K562 (cell line): Measurements from ENCODE around the gene SEPTIN14. TPM values are rescaled to one million over a fixed set of nuclear protein-coding genes. Genes with fewer than 3 reads are reported as not detected.
"Not testable (repeated sequence)": the region's sequence is repeated elsewhere in the genome, so short reads cannot be mapped to it uniquely, and the experiment has no call there.

ENCODE experiments used
- ATAC-seq: fragments of 200-7000 bp; cut with Tn5 transposase; 3 replicates; pipeline ENCODE4 v1.9.1; 2020; ENCODE audit warnings: moderate library complexity
- BruUV-seq: library from RNA; stranded (reverse); fragments of 400-500 nt; replicated peaks from 2 replicates; lab custom pipeline; 2021; lab: Mats Ljungman, UMichigan
- CTCF ChIA-PET: fragments of 300-600 bp; formaldehyde crosslinking; extraction: SDS; loops from one replicate; lab custom pipeline; 2021; ENCODE audit warnings: low intra/inter-chr PET ratio; lab: Yijun Ruan, JAX
- POLR2A ChIA-PET: fragments of 300-600, 350-650 bp; sonication (Branson Sonifier 250); formaldehyde crosslinking; extraction: SDS; loops from one replicate; lab custom pipeline; 2021; ENCODE audit warnings: antibody characterized with exemption, inconsistent platforms; lab: Yijun Ruan, JAX
- DNase-seq, 4 experiments: peaks; one replicate each; pipeline versions ENCODE4 v3.0.0 to v3.0.0-alpha.2; 2011 to 2018; ENCODE audit warnings: low spot score in 3 of 4, mixed read lengths in 3 of 4; ENCODE audit errors: extremely low read depth in 1 of 4
- FAIRE-seq: peaks from 2 replicates; lab custom pipeline; 2011; peaks lifted over from hg19 to GRCh38; lab: Jason Lieb, UNC
- H2AFZ ChIP-seq: 2 replicates; pipeline ENCODE4 v1.6.0; 2011; ENCODE audit warnings: low read depth, low read length, control low read depth, inconsistent platforms
- H3K27ac ChIP-seq: fragments of 200-600 bp; 3 replicates; pipeline ENCODE4 v1.8.0; 2011; ENCODE audit warnings: low read depth, mild to moderate bottlenecking, control low read depth, inconsistent platforms, low read length, moderate library complexity, mixed read lengths; ENCODE audit errors: extremely low read depth
- H3K27me3 ChIP-seq, 2 experiments: fragments of 300-600 bp in 1 of 2; 2 replicates in 1 of 2; 3 replicates in 1 of 2; pipeline versions ENCODE4 v1.6.0 to v1.8.0; 2011; ENCODE audit warnings: inconsistent platforms in 2 of 2, low read length in 2 of 2, mild to moderate bottlenecking in 1 of 2, mixed read lengths in 1 of 2, moderate library complexity in 1 of 2; ENCODE audit not compliant: control insufficient read depth in 2 of 2, insufficient read depth in 2 of 2
- H3K36me3 ChIP-seq: fragments of 300-600 bp; 3 replicates; pipeline ENCODE4 v1.8.0; 2011; ENCODE audit warnings: mild to moderate bottlenecking, low read length, inconsistent platforms; ENCODE audit not compliant: control insufficient read depth, insufficient read depth
- H3K4me1 ChIP-seq, 2 experiments: fragments of 200-600 bp in 1 of 2; replicated peaks in 1 of 2; 2 replicates in 1 of 2; 3 replicates in 1 of 2; pipeline versions ENCODE4 v1.5.1 to v1.8.0; 2011; ENCODE audit warnings: inconsistent platforms in 2 of 2, low read length in 2 of 2, mild to moderate bottlenecking in 1 of 2, mixed read lengths in 1 of 2, moderate library complexity in 1 of 2; ENCODE audit not compliant: control insufficient read depth in 2 of 2, insufficient read depth in 2 of 2
- H3K4me2 ChIP-seq: 2 replicates; pipeline ENCODE4 v1.6.1; 2011; ENCODE audit warnings: low read length, control low read depth, inconsistent platforms, mixed read lengths; ENCODE audit not compliant: insufficient read depth
- H3K4me3 ChIP-seq: fragments of 200-600 bp; sonication (generic), shearing (Covaris generic); 2 replicates; pipeline ENCODE4 v1.5.1; 2016; ENCODE audit warnings: control low read depth, inconsistent platforms
- H3K79me2 ChIP-seq: fragments of 200-600 bp; 3 replicates; pipeline ENCODE4 v1.8.0; 2011; ENCODE audit warnings: low read length, inconsistent platforms; ENCODE audit not compliant: control insufficient read depth, insufficient read depth
- H3K9ac ChIP-seq, 2 experiments: 2 replicates each; pipeline versions ENCODE4 v1.6.0 to v1.6.1; 2011; ENCODE audit warnings: low read depth in 2 of 2, low read length in 2 of 2, control low read depth in 1 of 2, inconsistent platforms in 1 of 2, mild to moderate bottlenecking in 1 of 2, mixed read lengths in 1 of 2; ENCODE audit not compliant: insufficient read depth in 1 of 2
- H3K9me1 ChIP-seq: one replicate; pipeline ENCODE4 v1.6.0; 2011; ENCODE audit warnings: inconsistent platforms, mild to moderate bottlenecking, low read length, moderate library complexity; ENCODE audit not compliant: control insufficient read depth, insufficient read depth
- H3K9me3 ChIP-seq: replicated peaks from 2 replicates; pipeline ENCODE4 v1.5.1; 2011; ENCODE audit warnings: low read depth, low read length, inconsistent platforms; ENCODE audit not compliant: control insufficient read depth, insufficient read depth
- H4K20me1 ChIP-seq: replicated peaks from 2 replicates; pipeline ENCODE4 v1.6.1; 2011; ENCODE audit warnings: low read length, inconsistent platforms, mixed read lengths; ENCODE audit not compliant: control insufficient read depth, insufficient read depth
- CEBPG ChIP-seq, 3 experiments: fragments of 200-800 bp in 1 of 3; sonication (Bioruptor generic) in 1 of 3; sonication (generic) in 1 of 3; formaldehyde crosslinking in 1 of 3; IDR thresholded peaks in 2 of 3; conservative IDR thresholded peaks in 1 of 3; 2 replicates each; pipeline versions ENCODE4 v1.6.1 to v1.8.0; 2016 to 2022; ENCODE audit warnings: missing compliant biosample characterization in 2 of 3, missing genetic modification characterization in 2 of 3, mild to moderate bottlenecking in 1 of 3, missing genetic modification reagents in 1 of 3
- SAP30 ChIP-seq: fragments of 200-600 bp; sonication (generic); IDR thresholded peaks from 2 replicates; pipeline ENCODE4 v1.6.1; 2012; ENCODE audit warnings: borderline replicate concordance, low read depth, mild to moderate bottlenecking, moderate library complexity, low read length, control low read depth, inconsistent platforms; ENCODE audit not compliant: insufficient read depth, poor library complexity, severe bottlenecking
- ZNF133 ChIP-seq: fragments of 250-450 bp; sonication (Bioruptor Pico); IDR thresholded peaks from 2 replicates; pipeline ENCODE4 v1.4.0; 2020; ENCODE audit warnings: mild to moderate bottlenecking
- WGBS: fragments of 100-300 bp; shearing (Covaris generic); methylation state at CpG from one replicate; pipeline ENCODE4 v1.1.6; 2016; ENCODE audit warnings: low coverage, mixed read lengths; ENCODE audit not compliant: insufficient coverage; ENCODE audit errors: missing lambda C conversion rate; 5-methylcytosine and 5-hydroxymethylcytosine counted together
- in situ Hi-C: fragments of 300-500 bp; cut with MboI; formaldehyde crosslinking; loops from 4 replicates; pipeline ENCODE4 v1.15.0; 2018; ENCODE audit warnings: inconsistent platforms, mixed read lengths
- intact Hi-C: fragments of 100-400 bp; cut with micrococcal nuclease; formaldehyde crosslinking; loops from 2 replicates; pipeline ENCODE4 v1.14.2; 2022
- polyA plus RNA-seq, 8 experiments: library from polyadenylated mRNA; depleted of rRNA in 4 of 8; stranded (reverse) in 5 of 8; unstranded in 3 of 8; fragments of >200 nt; fragmentation: Nextera tagmentation in 2 of 8; fragmentation: Illumina TruSeq in 1 of 8; extraction: Ambion mirVana in 2 of 8; extraction: Trizol in 1 of 8; gene quantifications; 2 replicates each; pipeline versions ENCODE4 v1.2.1 to v1.2.3, GENCODE V29; 2011 to 2014; ENCODE audit warnings: inconsistent platforms in 1 of 8, missing spikeins in 1 of 8
- total RNA-seq, 7 experiments: library from RNA; depleted of rRNA in 6 of 7; stranded (reverse); fragments of >200 nt in 6 of 7; fragmentation: Illumina TruSeq in 2 of 7; extraction: Trizol in 2 of 7; gene quantifications; 2 replicates each; pipeline versions ENCODE4 v1.2.1 to v1.2.3, GENCODE V29; 2011 to 2021; ENCODE audit warnings: low replicate concordance in 1 of 7

The SEPTIN14 gene
- total and polyA plus RNA-seq, 9 of the 15 experiments (the other 6 are each of a cell fraction or from before 2014, with no cell fraction given): 0.04 to 0.10 (median 0.04) TPM; not detected in 1

DNA sequence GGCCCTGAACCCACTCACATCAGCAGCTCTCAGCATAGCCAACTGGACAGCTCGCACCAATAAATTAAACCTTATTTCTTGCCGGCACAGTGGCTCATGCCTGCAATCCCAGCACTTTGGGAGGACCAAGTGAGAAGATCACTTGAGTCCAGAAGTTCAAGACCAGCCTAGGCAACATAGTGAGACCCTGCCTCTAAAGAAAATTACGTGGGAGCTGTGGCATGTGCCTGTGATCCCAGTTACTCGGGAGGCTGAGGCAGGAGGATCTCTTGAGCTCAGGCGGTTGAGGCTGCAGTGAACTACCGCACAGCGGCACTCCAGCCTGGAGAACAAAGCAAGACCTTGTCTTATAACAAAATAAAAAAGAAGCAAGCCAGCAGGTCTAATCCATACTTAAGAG is 75.7 kb downstream of the SEPTIN14 start (continued):
- TF ChIP-seq SAP30 (no peak), ZNF133 (CRISPR knock-in tag) (no peak), CEBPG (CRISPR knock-in tag; IDR thresholded peaks at IDR 0.05) (no peak), CEBPG (tag; conservative IDR thresholded peaks at IDR 0.05 in 1 of 2, IDR thresholded peaks at IDR 0.05 in 1 of 2) (no peak)

DNA sequence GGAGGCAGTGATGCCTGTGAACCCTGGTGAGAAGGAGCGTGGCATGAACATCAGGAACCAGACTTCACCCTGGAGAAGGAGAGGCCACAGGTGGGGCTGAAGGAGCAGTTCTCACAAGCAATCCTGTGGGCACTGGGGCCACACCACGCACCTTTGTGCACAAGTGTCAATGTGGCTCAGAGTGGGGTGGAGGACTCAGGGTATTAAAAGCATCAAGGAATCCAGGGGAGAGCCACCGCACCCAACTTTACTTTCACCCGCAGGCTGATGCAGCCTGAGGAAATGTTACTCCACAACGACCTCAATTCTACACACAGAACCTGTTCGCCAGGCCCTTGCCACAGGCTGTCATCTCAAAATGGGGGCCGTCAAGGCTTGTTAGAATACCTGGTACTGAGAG is 77.1 kb downstream of the SEPTIN14 start:
- FAIRE-seq, CTCF ChIA-PET, H3K9me3 ChIP-seq, H3K9me1 ChIP-seq, H3K79me2 ChIP-seq, DNase-seq, POLR2A ChIA-PET, H4K20me1 ChIP-seq, H3K4me2 ChIP-seq, H3K4me1 ChIP-seq, H2AFZ ChIP-seq, H3K27ac ChIP-seq, H3K9ac ChIP-seq, H3K4me3 ChIP-seq, ATAC-seq, in situ Hi-C loops, BruUV-seq, H3K36me3 ChIP-seq: not testable (repeated sequence)
- WGBS: 0% methylated on average over 6 of the region's 7 CpGs
- peaks cover 0 to 11% of the 10 kb centered on the region in 2 experiments; a peak in 2 of 5 replicates for H3K27me3 ChIP-seq
- intact Hi-C loops: loop anchor here (5.0 kb wide), 1 partner anchor 608 kb away; no protein-coding TSS in a partner anchor
